Prostate gland (tissue), 2 donors: Measurements from ENCODE around the gene GOLGA2.

Source experiments
- POLR2A ChIP-seq: fragments of 450-650 bp; IDR thresholded peaks from one replicate; pipeline ENCODE4 v1.6.1; 2016; ENCODE audit warnings: antibody characterized with exemption, mild to moderate bottlenecking
- POLR2AphosphoS5 ChIP-seq: sonication (generic); formaldehyde crosslinking; IDR thresholded peaks from one replicate; pipeline ENCODE4 v1.6.1; 2017; ENCODE audit warnings: antibody characterized with exemption
- TF ChIP-seq, protein P1 (sequence below), 4 experiments: fragments of 200-600 bp in 2 of 4; fragments of 450-650 bp in 2 of 4; sonication (generic) in 2 of 4; IDR thresholded peaks; 1 replicate in 3 of 4; 2 replicates in 1 of 4; pipeline ENCODE4 v1.5.1; 2016 to 2019; ENCODE audit warnings: antibody characterized with exemption in 4 of 4, mild to moderate bottlenecking in 2 of 4, moderate library complexity in 2 of 4

DNA sequence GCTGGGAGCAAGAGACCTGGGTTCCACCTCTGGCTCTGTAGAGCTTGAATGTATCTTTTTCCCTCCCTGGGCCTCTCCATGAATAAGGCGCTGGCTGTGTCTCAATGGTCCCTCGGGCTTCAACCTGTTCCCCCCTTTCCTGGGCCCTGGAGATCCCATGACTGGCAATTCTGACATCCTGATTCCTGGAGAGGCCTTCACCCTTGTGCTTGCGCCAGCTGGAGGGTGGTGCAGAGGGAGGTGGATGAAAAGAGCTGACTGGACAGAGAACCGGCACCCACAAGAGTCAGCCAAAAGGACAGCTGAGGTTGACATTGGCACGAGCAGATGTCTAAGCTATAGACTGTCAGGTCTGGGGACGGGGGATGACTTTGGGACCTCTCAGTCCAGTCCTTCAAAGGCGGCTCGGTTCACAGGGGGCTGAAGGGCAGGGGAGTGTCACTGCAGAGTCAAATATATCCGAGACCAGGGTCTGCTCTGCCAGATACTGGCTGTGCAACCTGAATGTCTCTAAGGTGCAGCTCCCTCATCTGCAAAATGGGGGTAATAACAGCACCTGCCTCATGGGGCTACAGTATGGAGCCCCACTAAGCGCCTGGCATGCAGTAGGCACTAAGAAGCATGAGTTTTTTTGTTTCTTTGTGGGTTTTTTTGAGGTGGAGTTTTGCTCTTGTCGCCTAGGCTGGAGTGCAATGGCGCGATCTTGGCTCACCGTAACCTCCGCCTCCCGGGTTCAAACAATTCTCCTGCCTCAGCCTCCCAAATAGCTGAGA is 58.8 kb downstream of the GOLGA2 start:
- TF ChIP-seq, protein P1, sequence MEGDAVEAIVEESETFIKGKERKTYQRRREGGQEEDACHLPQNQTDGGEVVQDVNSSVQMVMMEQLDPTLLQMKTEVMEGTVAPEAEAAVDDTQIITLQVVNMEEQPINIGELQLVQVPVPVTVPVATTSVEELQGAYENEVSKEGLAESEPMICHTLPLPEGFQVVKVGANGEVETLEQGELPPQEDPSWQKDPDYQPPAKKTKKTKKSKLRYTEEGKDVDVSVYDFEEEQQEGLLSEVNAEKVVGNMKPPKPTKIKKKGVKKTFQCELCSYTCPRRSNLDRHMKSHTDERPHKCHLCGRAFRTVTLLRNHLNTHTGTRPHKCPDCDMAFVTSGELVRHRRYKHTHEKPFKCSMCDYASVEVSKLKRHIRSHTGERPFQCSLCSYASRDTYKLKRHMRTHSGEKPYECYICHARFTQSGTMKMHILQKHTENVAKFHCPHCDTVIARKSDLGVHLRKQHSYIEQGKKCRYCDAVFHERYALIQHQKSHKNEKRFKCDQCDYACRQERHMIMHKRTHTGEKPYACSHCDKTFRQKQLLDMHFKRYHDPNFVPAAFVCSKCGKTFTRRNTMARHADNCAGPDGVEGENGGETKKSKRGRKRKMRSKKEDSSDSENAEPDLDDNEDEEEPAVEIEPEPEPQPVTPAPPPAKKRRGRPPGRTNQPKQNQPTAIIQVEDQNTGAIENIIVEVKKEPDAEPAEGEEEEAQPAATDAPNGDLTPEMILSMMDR (IDR thresholded peaks at IDR 0.05): no peak
- no peak for TF ChIP-seq POLR2AphosphoS5
- TF ChIP-seq POLR2A: no peak
